Stomach (tissue), 4 donors: ENCODE results near the gene SAMD14.

Experiments
- POLR2A ChIP-seq, 4 donors: fragments of 450-650 bp; IDR thresholded peaks; one replicate each; pipeline ENCODE4 v1.6.1; 2016; ENCODE audit warnings: antibody characterized with exemption in 4 of 4, control low read depth in 2 of 4, mild to moderate bottlenecking in 1 of 4, moderate library complexity in 1 of 4
- POLR2AphosphoS5 ChIP-seq, 3 donors: sonication (generic); formaldehyde crosslinking; IDR thresholded peaks; one replicate each; pipeline ENCODE4 v1.6.1; 2016; ENCODE audit warnings: antibody characterized with exemption in 3 of 3
- TF ChIP-seq, protein P1 (sequence below), 7 experiments: fragments of 450-650 bp in 4 of 7; fragments of 200-600 bp in 3 of 7; sonication (generic) in 3 of 7; IDR thresholded peaks; one replicate each; pipeline ENCODE4 v1.5.1; 2016 to 2019; ENCODE audit warnings: antibody characterized with exemption in 7 of 7, control low read depth in 2 of 7, mild to moderate bottlenecking in 1 of 7

DNA sequence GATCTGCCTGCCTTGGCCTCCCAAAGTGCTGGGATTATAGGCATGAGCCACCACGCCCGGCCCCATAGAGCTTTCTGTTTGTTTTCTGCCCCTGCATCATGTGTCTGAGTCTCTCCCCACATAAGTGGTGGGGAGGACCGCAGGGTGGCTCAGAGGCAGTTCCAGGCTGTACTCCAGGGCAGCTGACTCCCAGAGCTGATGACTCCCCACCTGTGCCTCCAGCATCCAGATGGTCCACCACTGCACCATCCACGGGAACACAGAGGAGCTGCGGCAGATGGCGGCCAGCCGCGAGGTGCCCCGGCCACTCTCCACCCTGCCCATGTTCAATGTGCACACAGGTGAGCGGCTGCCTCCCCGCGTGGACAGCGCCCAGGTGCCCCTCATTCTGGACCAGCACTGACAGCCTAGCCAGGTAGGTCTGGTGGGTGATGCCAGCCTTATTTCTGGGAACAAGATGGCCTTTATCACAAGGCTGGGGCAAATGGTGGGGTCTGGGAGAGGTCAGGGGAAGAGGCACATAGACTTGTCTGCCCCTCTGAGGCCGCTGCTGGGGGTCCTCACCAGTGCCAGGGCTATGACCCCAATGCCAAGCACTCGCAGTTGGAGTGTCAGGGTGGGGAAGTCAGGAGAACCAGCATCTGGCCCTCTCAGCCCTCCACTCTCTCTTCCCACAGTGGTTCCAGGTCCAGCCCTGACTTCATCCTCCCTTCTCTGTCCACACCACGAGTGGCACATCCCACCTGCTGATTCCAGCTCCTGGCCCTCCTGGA, 45.3 kb upstream of the SAMD14 start:
- TF ChIP-seq, protein P1, sequence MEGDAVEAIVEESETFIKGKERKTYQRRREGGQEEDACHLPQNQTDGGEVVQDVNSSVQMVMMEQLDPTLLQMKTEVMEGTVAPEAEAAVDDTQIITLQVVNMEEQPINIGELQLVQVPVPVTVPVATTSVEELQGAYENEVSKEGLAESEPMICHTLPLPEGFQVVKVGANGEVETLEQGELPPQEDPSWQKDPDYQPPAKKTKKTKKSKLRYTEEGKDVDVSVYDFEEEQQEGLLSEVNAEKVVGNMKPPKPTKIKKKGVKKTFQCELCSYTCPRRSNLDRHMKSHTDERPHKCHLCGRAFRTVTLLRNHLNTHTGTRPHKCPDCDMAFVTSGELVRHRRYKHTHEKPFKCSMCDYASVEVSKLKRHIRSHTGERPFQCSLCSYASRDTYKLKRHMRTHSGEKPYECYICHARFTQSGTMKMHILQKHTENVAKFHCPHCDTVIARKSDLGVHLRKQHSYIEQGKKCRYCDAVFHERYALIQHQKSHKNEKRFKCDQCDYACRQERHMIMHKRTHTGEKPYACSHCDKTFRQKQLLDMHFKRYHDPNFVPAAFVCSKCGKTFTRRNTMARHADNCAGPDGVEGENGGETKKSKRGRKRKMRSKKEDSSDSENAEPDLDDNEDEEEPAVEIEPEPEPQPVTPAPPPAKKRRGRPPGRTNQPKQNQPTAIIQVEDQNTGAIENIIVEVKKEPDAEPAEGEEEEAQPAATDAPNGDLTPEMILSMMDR (IDR thresholded peaks at IDR 0.05): no peak
- TF ChIP-seq POLR2A (IDR thresholded peaks at IDR 0.05) (no peak), POLR2AphosphoS5 (IDR thresholded peaks at IDR 0.05) (no peak)
